Stomach (tissue), 4 donors: ENCODE data around the gene IER5L.

ENCODE experiments used
- POLR2AphosphoS5 ChIP-seq, 3 donors: sonication (generic); formaldehyde crosslinking; IDR thresholded peaks; one replicate each; pipeline ENCODE4 v1.6.1; 2016; ENCODE audit warnings: antibody characterized with exemption in 3 of 3
- TF ChIP-seq, protein P1 (sequence below), 7 experiments: fragments of 450-650 bp in 4 of 7; fragments of 200-600 bp in 3 of 7; sonication (generic) in 3 of 7; IDR thresholded peaks; one replicate each; pipeline ENCODE4 v1.5.1; 2016 to 2019; ENCODE audit warnings: antibody characterized with exemption in 7 of 7, control low read depth in 2 of 7, mild to moderate bottlenecking in 1 of 7

DNA sequence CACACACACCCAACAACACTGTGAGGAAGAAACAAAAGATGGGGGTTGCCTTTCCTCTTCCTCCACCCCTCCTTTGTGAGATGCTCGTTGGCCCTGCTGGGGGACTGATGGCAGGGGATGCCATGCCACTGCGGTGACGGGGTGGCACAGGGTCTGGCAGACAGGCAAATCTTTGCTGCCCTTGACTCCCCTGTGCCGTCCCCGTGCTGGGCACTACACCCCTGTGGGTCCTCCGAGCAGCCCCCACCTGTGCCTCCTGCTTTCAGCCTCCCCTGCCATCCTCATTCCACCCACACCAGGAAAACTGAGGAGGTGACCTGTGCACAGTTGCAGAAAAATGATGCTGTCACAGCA lies 40.2 kb upstream of the IER5L start:
- TF ChIP-seq, protein P1, sequence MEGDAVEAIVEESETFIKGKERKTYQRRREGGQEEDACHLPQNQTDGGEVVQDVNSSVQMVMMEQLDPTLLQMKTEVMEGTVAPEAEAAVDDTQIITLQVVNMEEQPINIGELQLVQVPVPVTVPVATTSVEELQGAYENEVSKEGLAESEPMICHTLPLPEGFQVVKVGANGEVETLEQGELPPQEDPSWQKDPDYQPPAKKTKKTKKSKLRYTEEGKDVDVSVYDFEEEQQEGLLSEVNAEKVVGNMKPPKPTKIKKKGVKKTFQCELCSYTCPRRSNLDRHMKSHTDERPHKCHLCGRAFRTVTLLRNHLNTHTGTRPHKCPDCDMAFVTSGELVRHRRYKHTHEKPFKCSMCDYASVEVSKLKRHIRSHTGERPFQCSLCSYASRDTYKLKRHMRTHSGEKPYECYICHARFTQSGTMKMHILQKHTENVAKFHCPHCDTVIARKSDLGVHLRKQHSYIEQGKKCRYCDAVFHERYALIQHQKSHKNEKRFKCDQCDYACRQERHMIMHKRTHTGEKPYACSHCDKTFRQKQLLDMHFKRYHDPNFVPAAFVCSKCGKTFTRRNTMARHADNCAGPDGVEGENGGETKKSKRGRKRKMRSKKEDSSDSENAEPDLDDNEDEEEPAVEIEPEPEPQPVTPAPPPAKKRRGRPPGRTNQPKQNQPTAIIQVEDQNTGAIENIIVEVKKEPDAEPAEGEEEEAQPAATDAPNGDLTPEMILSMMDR (IDR thresholded peaks at IDR 0.05) = no peak
- no peak for TF ChIP-seq POLR2AphosphoS5 (IDR thresholded peaks at IDR 0.05)
